NCI-H146 (cell line): Measurements from ENCODE around the gene SEC14L6.
"Not testable (repeated sequence)": the region's sequence is repeated elsewhere in the genome, so short reads cannot be mapped to it uniquely, and the experiment has no call there.

ENCODE experiments used
- DNase-seq: peaks from one replicate; lab custom pipeline; 2025; lab: John Stamatoyannopoulos, UW

The SEC14L6 gene

GRCh38 chr22:30566125-30566524, 19.6 kb upstream of the SEC14L6 start:
- no peak for DNase-seq

- no peak for DNase-seq
These were observed 18.8 kb upstream of the SEC14L6 start for GRCh38 chr22:30565341-30565740.

GRCh38 chr22:30564761-30565119, 18.2 kb upstream of the SEC14L6 start:
- peak; percentile 27 for DNase-seq

GRCh38 chr22:30564045-30564760, 17.7 kb upstream of the SEC14L6 start:
- DNase-seq: no peak

- DNase-seq: no peak
These were observed 15.8 kb upstream of the SEC14L6 start for GRCh38 chr22:30562366-30562765.

GRCh38 chr22:30561402-30562189, 15.1 kb upstream of the SEC14L6 start:
- DNase-seq: no peak

GRCh38 chr22:30560643-30561202, 14.2 kb upstream of the SEC14L6 start:
- not testable (repeated sequence) for DNase-seq

- no peak for DNase-seq
These were observed 13.3 kb upstream of the SEC14L6 start for GRCh38 chr22:30559889-30560288.

GRCh38 chr22:30557243-30557642, 10.7 kb upstream of the SEC14L6 start:
- no peak for DNase-seq

GRCh38 chr22:30556388-30556787, 9.8 kb upstream of the SEC14L6 start:
- no peak for DNase-seq

GRCh38 chr22:30555282-30556210, 9.0 kb upstream of the SEC14L6 start:
- DNase-seq: no peak

- no peak for DNase-seq
These were observed 7.4 kb upstream of the SEC14L6 start for GRCh38 chr22:30553971-30554370.

- no peak for DNase-seq
These were observed 6.2 kb upstream of the SEC14L6 start for GRCh38 chr22:30552719-30553118.

GRCh38 chr22:30551813-30552212, 5.3 kb upstream of the SEC14L6 start:
- DNase-seq: not testable (repeated sequence)

GRCh38 chr22:30547188-30547587, 647 bp upstream of the SEC14L6 start:
- DNase-seq: no peak

- DNase-seq: no peak
These were observed 3.7 kb downstream of the SEC14L6 start for GRCh38 chr22:30542811-30543188.

- peak; percentile 18 for DNase-seq
These were observed 4.4 kb downstream of the SEC14L6 start for GRCh38 chr22:30541961-30542810.

GRCh38 chr22:30541511-30541910, 5.0 kb downstream of the SEC14L6 start:
- DNase-seq: not testable (repeated sequence)

GRCh38 chr22:30539368-30539767, 7.2 kb downstream of the SEC14L6 start:
- no peak for DNase-seq

GRCh38 chr22:30538280-30538679, 8.3 kb downstream of the SEC14L6 start:
- no peak for DNase-seq

GRCh38 chr22:30537083-30537731, 9.3 kb downstream of the SEC14L6 start:
- DNase-seq: no peak
